ENCODE measurements around the gene PRCD.
"Not testable (repeated sequence)": the region's sequence is repeated elsewhere in the genome, so short reads cannot be mapped to it uniquely, and the experiment has no call there.

The PRCD gene

GRCh38 chr17:76527430-76528111 lies 12.3 kb upstream of the PRCD start:
- no peak for DNase-seq (ENCODE audit: low read depth)

GRCh38 chr17:76528156-76528527 lies 11.7 kb upstream of the PRCD start:
- DNase-seq (ENCODE audit: low read depth), result no peak

- DNase-seq (ENCODE audit: low read depth), result no peak
These were observed 11.2 kb upstream of the PRCD start for GRCh38 chr17:76528528-76529223.

- DNase-seq (ENCODE audit: low read depth), result no peak
These were observed 10.4 kb upstream of the PRCD start for GRCh38 chr17:76529224-76530094.

- no peak for DNase-seq (ENCODE audit: low read depth)
These were observed 9.6 kb upstream of the PRCD start for GRCh38 chr17:76530095-76530723.

- DNase-seq (ENCODE audit: low read depth), result no peak
These were observed 8.9 kb upstream of the PRCD start for GRCh38 chr17:76530811-76531485.

- DNase-seq (ENCODE audit: low read depth), result no peak
These were observed 8.3 kb upstream of the PRCD start for GRCh38 chr17:76531486-76532038.

- no peak for DNase-seq (ENCODE audit: low read depth)
These were observed 7.7 kb upstream of the PRCD start for GRCh38 chr17:76532072-76532651.

GRCh38 chr17:76533640-76534359 lies 6.0 kb upstream of the PRCD start:
- DNase-seq (ENCODE audit: low read depth), result not testable (repeated sequence)

- DNase-seq (ENCODE audit: low read depth), result no peak
These were observed 4.8 kb upstream of the PRCD start for GRCh38 chr17:76534831-76535732.

GRCh38 chr17:76535788-76536510 lies 3.9 kb upstream of the PRCD start:
- no peak for DNase-seq (ENCODE audit: low read depth)

- no peak for DNase-seq (ENCODE audit: low read depth)
These were observed 3.1 kb upstream of the PRCD start for GRCh38 chr17:76536511-76537287.

- no peak for DNase-seq (ENCODE audit: low read depth)
These were observed 2.6 kb upstream of the PRCD start for GRCh38 chr17:76537288-76537577.

- DNase-seq (ENCODE audit: low read depth), result no peak
These were observed 2.1 kb upstream of the PRCD start, which contains the start of gene CYGB for GRCh38 chr17:76537578-76538280. TSS of gene CYGB (minus strand) at chr17:76537709. CDS start at chr17:76537542, 167 bp downstream.

- no peak for DNase-seq (ENCODE audit: low read depth)
These were observed 1.4 kb upstream of the PRCD start for GRCh38 chr17:76538281-76538931.

GRCh38 chr17:76538941-76539570 lies 788 bp upstream of the PRCD start:
- no peak for DNase-seq (ENCODE audit: low read depth)
